ENCODE results near the gene CRK. TPM values are rescaled to one million over a fixed set of nuclear protein-coding genes. Genes with fewer than 3 reads are reported as not detected.

Gene CRK
- total and polyA plus RNA-seq, 10 of the 15 experiments (the other 5 are each of a cell fraction or from before 2014, with no cell fraction given): 11.1 to 23.8 (median 20.5) TPM

GRCh38 chr17:1485423-1486376 is 29.7 kb upstream of the CRK start (continued):
- no peak for TF ChIP-seq KAT2A (conservative IDR thresholded peaks at IDR 0.05; ENCODE audit: control insufficient read depth, low read depth, low read length)
- TF ChIP-seq NFXL1 (IDR thresholded peaks at IDR 0.05; ENCODE audit: borderline replicate concordance): no peak
- TF ChIP-seq FOS (IDR thresholded peaks at IDR 0.05; ENCODE audit: borderline replicate concordance, extremely low read depth, insufficient read length): no peak
- TF ChIP-seq TAF1 (IDR thresholded peaks at IDR 0.05; ENCODE audit: borderline replicate concordance, low read depth, low read length): peak; percentile 54; the same call in 1 of the 2 replicates
- TF ChIP-seq BCL11A (IDR thresholded peaks at IDR 0.05; ENCODE audit: low read depth, low read length): 0 out of 2 replicates have a peak, but pooled peaks have one; percentile 14
- TF ChIP-seq NBN (IDR thresholded peaks at IDR 0.05): no peak
- TF ChIP-seq BCLAF1 (IDR thresholded peaks at IDR 0.05): no peak
- TF ChIP-seq FOXK2 (IDR thresholded peaks at IDR 0.05): no peak
- TF ChIP-seq JUND (IDR thresholded peaks at IDR 0.05; ENCODE audit: low read depth, low read length): no peak
- peak; percentile 86 for TF ChIP-seq NR2F1 (conservative IDR thresholded peaks at IDR 0.05)
- no peak for TF ChIP-seq CUX1 (IDR thresholded peaks at IDR 0.05; ENCODE audit: insufficient replicate concordance, low read depth, low read length)
- peak; percentile 51 for TF ChIP-seq RELA (IDR thresholded peaks at IDR 0.05; ENCODE audit: borderline replicate concordance, partially characterized antibody)
- TF ChIP-seq CEBPZ (IDR thresholded peaks at IDR 0.05; ENCODE audit: low read depth, low read length): no peak
- no peak for TF ChIP-seq JUNB (IDR thresholded peaks at IDR 0.05)
- TF ChIP-seq RELB (IDR thresholded peaks at IDR 0.05; ENCODE audit: low read depth): no peak
- no peak for TF ChIP-seq FOXM1 (IDR thresholded peaks at IDR 0.05; ENCODE audit: low read depth, low read length)
